Glutamatergic neuron (in vitro differentiated cells): ENCODE data around the gene KAZALD1. TPM values are rescaled to one million over a fixed set of nuclear protein-coding genes. Genes with fewer than 3 reads are reported as not detected.

Experiments used
- DNase-seq: peaks from one replicate; pipeline ENCODE4 v3.0.0; 2022
- H3K27ac Mint-ChIP-seq: one replicate; pipeline ENCODE4 v1.8.0; 2020; ENCODE audit warnings: mild to moderate bottlenecking, mixed read lengths, inconsistent platforms; ENCODE audit not compliant: unreplicated experiment
- H3K27me3 Mint-ChIP-seq: one replicate; pipeline ENCODE4 v1.8.0; 2020; ENCODE audit warnings: mild to moderate bottlenecking, moderate library complexity, mixed read lengths, inconsistent platforms; ENCODE audit not compliant: unreplicated experiment
- H3K36me3 Mint-ChIP-seq: one replicate; pipeline ENCODE4 v1.8.0; 2020; ENCODE audit warnings: mild to moderate bottlenecking, mixed read lengths, inconsistent platforms; ENCODE audit not compliant: unreplicated experiment
- H3K4me1 Mint-ChIP-seq: one replicate; pipeline ENCODE4 v1.8.0; 2020; ENCODE audit warnings: mild to moderate bottlenecking, low read depth, mixed read lengths, inconsistent platforms; ENCODE audit not compliant: unreplicated experiment
- H3K4me3 Mint-ChIP-seq: one replicate; pipeline ENCODE4 v1.8.0; 2020; ENCODE audit warnings: mild to moderate bottlenecking, mixed read lengths, inconsistent platforms; ENCODE audit not compliant: unreplicated experiment
- H3K9me3 Mint-ChIP-seq: one replicate; pipeline ENCODE4 v1.8.0; 2020; ENCODE audit warnings: mild to moderate bottlenecking, moderate library complexity, mixed read lengths, inconsistent platforms; ENCODE audit not compliant: unreplicated experiment
- total RNA-seq: library from RNA; stranded (reverse); fragmentation: NEBNext Ultra II Directional; extraction: Animal tissue kit (Norgen Biotek cat#: 25700); gene quantifications from one replicate; pipeline ENCODE4 v1.2.1, GENCODE V29; 2021; ENCODE audit not compliant: unreplicated experiment
- TF ChIP-seq, protein P1 (sequence below): fragments of 200-600 bp; sonication (generic); IDR thresholded peaks from one replicate; pipeline ENCODE4 v1.5.0; 2021; ENCODE audit not compliant: partially characterized antibody, unreplicated experiment

KAZALD1 gene
- total RNA-seq, 1 donor from 2014 or later: 0.59 TPM

DNA sequence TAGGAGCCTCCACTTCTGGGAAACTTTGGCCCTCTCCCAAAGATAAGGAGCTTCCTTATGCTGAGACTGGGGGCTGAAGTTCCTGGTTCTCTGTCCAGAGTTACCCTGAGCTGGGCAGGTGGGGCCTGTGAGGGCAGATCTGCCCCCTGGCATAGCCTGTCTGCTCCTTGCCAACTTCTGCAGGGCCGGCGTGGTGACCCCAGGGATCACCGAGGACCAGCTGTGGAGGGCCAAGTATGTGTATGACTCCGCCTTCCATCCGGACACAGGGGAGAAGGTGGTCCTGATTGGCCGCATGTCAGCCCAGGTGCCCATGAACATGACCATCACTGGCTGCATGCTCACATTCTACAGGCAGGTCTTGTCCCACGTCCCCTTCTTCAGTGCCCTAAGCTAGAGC, 26.5 kb upstream of the KAZALD1 start:
- H3K27me3 Mint-ChIP-seq: peaks cover 13% of the 10 kb centered on the region
- no peak overlapping the region for H3K27ac Mint-ChIP-seq
- peaks cover 20% of the 10 kb centered on the region for H3K4me1 Mint-ChIP-seq
- H3K36me3 Mint-ChIP-seq: peaks cover 7% of the 10 kb centered on the region
- H3K4me3 Mint-ChIP-seq: no peak overlapping the region
- peaks cover 7% of the 10 kb centered on the region for H3K9me3 Mint-ChIP-seq
- TF ChIP-seq, protein P1, sequence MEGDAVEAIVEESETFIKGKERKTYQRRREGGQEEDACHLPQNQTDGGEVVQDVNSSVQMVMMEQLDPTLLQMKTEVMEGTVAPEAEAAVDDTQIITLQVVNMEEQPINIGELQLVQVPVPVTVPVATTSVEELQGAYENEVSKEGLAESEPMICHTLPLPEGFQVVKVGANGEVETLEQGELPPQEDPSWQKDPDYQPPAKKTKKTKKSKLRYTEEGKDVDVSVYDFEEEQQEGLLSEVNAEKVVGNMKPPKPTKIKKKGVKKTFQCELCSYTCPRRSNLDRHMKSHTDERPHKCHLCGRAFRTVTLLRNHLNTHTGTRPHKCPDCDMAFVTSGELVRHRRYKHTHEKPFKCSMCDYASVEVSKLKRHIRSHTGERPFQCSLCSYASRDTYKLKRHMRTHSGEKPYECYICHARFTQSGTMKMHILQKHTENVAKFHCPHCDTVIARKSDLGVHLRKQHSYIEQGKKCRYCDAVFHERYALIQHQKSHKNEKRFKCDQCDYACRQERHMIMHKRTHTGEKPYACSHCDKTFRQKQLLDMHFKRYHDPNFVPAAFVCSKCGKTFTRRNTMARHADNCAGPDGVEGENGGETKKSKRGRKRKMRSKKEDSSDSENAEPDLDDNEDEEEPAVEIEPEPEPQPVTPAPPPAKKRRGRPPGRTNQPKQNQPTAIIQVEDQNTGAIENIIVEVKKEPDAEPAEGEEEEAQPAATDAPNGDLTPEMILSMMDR: no peak
- DNase-seq: no peak

DNA sequence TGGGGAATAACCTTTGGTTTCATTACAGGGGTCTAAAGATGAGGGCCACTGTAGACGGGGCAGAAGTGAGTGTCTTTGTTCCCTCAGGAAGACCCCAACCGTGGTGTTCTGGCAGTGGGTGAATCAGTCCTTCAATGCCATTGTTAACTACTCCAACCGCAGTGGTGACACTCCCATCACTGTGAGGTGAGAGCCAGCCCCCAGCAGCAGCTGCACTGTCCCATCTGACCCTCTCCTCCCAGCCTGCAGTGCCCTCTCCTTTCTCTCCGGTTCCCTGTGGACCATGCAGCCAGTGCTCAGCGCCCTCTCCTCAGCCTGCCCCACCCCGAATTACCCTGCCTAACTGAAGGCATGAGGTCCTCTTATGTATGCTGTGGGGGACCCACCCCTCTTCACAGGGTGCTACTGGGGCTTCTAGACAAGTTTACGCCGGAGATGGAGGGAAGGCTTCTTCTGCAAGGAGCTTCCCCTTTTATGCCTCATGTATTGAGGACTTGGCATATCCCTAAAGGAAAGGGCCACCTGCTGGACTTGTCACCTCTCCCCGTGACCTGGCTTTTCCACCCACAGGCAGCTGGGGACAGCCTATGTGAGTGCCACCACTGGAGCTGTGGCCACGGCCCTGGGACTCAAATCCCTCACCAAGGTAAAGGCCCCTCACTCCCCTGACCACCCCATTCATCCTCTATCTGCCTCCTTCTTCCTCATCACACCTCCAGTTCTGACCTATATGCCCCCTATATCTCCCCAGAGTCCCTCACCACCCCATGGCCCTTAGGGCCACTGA, 25.7 kb upstream of the KAZALD1 start:
- DNase-seq: no peak
- Mint-ChIP-seq H3K4me1 (peaks cover 20% of the 10 kb centered on the region), H3K36me3 (peaks cover 7% of the 10 kb centered on the region), H3K9me3 (peaks cover 7% of the 10 kb centered on the region), H3K27ac (no peak overlapping the region), H3K4me3 (no peak overlapping the region), H3K27me3 (peaks cover 13% of the 10 kb centered on the region)
- TF ChIP-seq, protein P1: no peak

- Mint-ChIP-seq H3K4me3 (no peak overlapping the region), H3K4me1 (peaks cover 16% of the 10 kb centered on the region), H3K36me3 (peaks cover 7% of the 10 kb centered on the region), H3K9me3 (peaks cover 7% of the 10 kb centered on the region), H3K27me3 (peaks cover 11% of the 10 kb centered on the region), H3K27ac (no peak overlapping the region)
- no peak for DNase-seq
- TF ChIP-seq, protein P1: no peak
Measured at GRCh38 chr10:101036726-101037125, 25.1 kb upstream of the KAZALD1 start.

DNA sequence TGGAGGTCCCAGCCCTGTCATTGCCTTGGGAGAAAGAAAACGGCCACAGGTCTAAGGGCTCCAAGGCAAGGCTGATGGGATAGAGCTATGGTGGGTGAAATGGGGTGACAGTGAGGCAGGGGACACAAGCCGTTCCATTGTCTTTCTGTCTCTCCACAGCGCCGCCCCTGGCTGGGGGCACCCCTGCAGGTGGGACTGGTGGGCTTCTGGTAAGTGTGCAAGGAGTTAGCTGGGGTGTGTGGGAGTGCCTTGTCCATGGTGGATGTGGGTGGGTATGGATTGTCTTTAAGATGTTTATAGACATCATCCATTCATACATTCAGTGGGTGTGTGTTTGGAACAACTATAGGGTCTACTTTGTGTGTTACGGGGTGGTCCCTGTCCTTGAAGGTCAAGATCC, 23.3 kb upstream of the KAZALD1 start:
- peaks cover 6% of the 10 kb centered on the region for H3K9me3 Mint-ChIP-seq
- peaks cover 12% of the 10 kb centered on the region for H3K4me1 Mint-ChIP-seq
- H3K27ac Mint-ChIP-seq: no peak overlapping the region
- TF ChIP-seq, protein P1: no peak
- peaks cover 7% of the 10 kb centered on the region for H3K36me3 Mint-ChIP-seq
- H3K4me3 Mint-ChIP-seq: no peak overlapping the region
- no peak for DNase-seq
- H3K27me3 Mint-ChIP-seq: peaks cover 4% of the 10 kb centered on the region

DNA sequence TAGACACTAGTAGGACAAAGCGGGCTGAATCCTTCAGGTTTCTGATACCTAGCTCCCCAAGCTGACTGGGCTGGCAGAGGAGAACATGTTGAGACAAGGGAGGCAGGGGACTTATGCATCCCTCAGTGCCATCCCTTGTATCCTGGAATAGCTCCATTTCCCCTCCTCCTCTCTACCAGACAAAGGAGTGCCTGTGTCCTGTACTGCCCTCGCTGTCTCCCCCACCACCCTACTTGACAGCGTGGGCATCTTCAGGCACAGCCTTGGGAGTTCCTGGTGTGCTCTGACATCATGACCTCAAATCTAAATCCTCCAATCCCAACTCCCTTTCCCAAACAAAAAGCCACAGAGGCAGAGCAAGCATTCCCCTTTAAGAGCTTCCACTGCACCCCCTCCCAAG, 21.7 kb upstream of the KAZALD1 start:
- Mint-ChIP-seq H3K27me3 (peaks cover 4% of the 10 kb centered on the region), H3K27ac (no peak overlapping the region), H3K9me3 (peaks cover 6% of the 10 kb centered on the region), H3K4me3 (no peak overlapping the region), H3K4me1 (peaks cover 13% of the 10 kb centered on the region), H3K36me3 (peaks cover 7% of the 10 kb centered on the region)
- TF ChIP-seq, protein P1: no peak
- no peak for DNase-seq
